GM18498 (cell line): ENCODE data around the gene ISOC1.
A peak's percentile ranks its signal among the peaks of the same experiment; 100 is the strongest.

Experiments
- ATAC-seq: cut with Tn5 transposase; IDR thresholded peaks from one replicate; pipeline ENCODE4 v1.9.1; 2021; ENCODE audit warnings: mild to moderate bottlenecking, moderate library complexity; ENCODE audit not compliant: unreplicated experiment

Gene ISOC1

GRCh38 chr5:129094924-129095899 lies 663 bp downstream of the ISOC1 start:
- ATAC-seq, result peak; percentile 50

DNA sequence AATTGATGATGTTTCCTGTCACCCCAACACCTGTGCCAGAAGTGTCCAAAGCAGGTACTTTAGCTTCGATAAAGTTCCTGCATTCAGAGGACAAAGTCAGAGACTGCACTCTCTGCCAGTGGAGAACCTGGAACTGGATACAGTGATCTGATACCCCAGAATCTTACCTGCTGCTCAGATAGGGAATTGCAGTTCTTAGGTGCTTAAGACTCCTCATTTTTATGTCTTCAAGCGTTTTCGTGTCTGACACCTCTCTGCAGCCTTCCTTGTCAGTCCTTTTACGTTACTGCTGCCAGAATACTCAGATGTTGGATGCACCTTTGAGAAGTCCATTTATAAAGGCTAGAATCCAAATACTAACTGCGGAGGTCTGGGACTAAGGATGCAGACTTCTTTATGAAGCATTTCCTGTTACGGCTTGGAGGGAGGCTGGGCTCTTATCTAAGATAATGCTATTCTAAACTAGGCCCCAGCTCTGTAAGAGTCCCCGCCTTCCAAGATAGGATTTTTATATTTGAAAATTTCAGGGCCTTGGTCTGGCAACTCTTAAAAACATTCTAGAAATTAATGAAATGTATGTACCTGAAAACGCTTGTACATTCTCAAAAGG lies 1.9 kb downstream of the ISOC1 start:
- ATAC-seq, result no peak

- no peak for ATAC-seq
Measured at GRCh38 chr5:129097498-129098296, 3.1 kb downstream of the ISOC1 start.

- ATAC-seq, result no peak
Measured at GRCh38 chr5:129098488-129099183, 4.1 kb downstream of the ISOC1 start.

DNA sequence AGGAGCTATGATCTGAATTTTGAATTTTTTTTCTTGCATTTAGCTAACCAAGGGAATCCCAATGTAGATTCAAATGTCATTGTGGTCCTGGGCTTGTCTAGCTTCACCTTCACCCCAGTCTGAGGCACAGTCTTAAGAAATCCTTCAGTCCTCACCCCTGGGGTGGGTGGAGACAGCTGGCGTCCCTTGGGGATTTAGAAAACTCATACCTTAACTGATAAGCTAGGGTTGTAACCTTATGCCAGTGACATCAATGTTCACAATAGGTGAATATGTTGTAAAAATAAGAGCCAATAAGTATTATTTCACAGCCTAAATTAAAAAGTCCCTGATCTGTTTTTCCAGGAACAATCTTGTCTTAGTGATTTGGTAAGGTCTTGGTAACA lies 4.6 kb downstream of the ISOC1 start:
- no peak for ATAC-seq

- no peak for ATAC-seq
Measured at GRCh38 chr5:129101794-129102193, 7.2 kb downstream of the ISOC1 start.

- ATAC-seq, result no peak
Measured at GRCh38 chr5:129103397-129103796, 8.8 kb downstream of the ISOC1 start.

DNA sequence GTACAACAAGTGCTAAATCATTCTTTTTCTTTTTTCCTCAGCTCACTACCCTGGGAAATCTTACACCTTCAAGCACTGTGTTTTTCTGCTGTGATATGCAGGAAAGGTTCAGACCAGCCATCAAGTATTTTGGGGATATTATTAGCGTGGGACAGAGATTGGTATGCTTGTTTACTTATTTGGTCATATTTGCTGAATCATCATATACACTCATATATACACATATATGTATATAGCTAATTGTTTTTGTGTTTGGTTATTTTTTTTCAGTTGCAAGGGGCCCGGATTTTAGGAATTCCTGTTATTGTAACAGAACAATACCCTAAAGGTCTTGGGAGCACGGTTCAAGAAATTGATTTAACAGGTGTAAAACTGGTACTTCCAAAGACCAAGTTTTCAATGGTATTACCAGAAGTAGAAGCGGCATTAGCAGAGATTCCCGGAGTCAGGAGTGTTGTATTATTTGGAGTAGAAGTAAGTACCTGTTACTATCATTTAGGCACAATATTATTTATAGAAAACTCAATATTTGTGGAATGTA lies 10.4 kb downstream of the ISOC1 start:
- no peak for ATAC-seq

DNA sequence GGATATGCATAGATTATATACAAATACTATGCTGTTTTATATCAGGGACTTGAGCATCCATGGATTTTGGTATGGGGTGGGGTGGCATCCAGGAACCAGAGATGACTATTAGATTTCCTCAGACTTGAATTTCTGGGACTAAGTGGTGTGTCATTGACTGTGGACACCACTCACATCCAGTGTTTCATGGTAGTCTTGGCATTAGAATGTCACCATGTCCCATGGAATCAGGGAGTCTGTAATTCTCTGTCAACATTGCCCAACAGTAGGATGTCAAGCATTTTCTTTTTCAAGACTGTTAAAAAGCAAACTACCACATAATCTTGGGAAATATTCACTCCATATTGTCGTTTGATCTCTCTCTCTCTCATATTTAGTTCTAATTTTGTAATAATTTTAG lies 13.1 kb downstream of the ISOC1 start:
- no peak for ATAC-seq

DNA sequence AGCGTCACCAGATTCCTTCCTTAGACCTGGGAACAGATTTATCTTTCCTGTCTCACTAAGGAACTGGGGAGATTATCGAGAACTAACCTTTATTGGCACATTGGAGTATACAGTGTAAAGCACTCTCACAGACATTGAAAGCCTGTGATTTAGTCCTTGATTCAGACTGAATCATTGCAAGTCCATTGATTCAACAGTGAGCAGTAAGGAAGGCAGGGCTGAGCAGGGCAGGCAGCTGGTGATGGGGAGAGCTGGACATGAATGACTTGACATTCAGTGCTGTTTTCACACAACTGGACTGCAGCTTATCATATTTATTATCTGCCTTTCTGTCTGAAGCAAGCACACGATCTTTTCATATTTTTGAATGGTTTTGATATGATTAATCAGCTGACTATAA lies 16.2 kb downstream of the ISOC1 start:
- no peak for ATAC-seq

DNA sequence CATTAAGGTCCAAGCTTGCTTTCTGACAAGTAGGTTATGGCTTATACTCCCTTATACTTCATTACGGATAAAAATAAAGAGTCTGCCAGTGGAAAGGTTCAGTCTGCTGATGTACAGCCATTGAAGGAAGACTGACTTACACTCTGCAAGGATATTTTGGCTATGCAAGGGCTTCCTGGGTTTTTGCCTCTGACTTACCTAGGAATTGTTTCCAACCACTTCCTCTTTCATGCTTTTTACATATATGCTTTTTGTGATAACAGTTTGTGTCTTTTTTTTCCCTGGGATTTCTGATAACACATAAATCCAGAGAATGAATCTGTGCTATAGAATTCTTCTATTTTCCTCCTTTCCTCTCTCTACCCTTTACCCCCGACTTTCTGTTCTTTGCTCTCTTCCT lies 16.8 kb downstream of the ISOC1 start:
- no peak for ATAC-seq

DNA sequence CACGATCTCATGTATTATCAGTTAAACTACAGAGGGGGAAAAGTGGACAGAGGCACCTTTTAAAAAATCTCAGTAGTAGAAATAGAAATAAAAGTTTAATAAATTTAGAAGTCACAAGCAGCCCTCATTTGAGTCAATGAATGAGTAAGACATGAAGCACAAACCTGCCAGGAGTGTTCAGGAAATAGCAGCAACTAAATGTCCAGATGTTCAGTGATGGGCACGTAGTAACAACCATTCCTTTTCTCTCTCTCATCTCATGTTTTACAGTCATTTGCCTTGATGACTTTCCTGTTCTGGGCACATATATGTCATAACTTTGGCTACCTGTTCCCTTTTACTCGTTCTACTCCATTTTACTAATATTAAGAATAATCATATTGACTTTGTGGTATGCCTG lies 17.7 kb downstream of the ISOC1 start:
- ATAC-seq, result no peak

GRCh38 chr5:129113867-129114266 lies 19.3 kb downstream of the ISOC1 start:
- no peak for ATAC-seq

DNA sequence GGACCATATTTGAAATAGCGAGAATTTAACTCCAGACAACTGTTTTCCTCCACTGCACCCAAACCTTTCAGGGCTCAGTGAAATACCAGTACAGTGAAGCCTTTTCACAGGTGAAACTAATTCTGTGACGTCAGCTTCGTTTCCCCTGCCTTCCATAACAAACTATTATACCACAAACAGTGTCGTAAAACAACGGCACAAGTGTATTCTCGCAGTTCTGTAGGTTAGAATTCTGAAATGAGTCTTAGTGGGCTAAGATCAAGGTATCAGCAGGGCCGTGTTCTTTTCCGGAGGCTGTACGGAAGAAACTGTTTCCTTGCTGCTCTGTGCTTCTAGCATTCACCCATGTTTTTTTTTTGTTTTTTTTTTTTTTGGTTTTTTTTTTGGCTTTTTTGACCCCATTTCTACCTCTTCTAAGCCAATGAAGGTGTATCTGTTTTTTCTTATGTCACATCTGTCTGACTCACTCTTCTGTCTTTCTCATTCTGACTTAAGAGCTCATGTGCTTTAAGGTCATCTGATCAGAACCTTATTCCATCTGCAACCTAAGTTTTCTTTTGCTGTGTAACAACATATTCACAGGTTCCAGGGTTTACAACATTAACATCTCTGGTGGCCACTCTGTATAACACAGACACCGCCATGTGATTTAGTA lies 20.1 kb downstream of the ISOC1 start:
- no peak for ATAC-seq

DNA sequence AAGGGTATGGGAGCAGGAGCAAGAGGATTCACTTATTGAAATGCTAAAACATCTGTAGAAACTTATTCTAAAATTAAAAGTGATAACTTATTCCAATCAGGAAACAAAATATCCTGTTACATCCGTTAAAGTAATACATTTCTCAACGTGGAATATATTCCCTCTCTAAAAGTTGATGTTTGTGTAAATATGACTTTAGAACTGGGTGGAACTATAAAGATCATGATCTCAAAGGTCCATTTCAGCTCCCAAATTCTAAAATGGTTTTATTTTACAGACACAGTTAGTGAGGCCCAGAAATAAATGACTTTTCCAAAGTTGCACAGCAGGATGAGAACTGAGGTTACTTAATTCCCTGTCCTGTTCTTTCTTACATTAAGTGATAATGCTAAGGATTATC lies 21.1 kb downstream of the ISOC1 start:
- no peak for ATAC-seq

- no peak for ATAC-seq
Measured at GRCh38 chr5:129116797-129117196, 22.2 kb downstream of the ISOC1 start.

- ATAC-seq, result no peak
Measured at GRCh38 chr5:129118405-129118804, 23.9 kb downstream of the ISOC1 start.

GRCh38 chr5:129118826-129119225 lies 24.3 kb downstream of the ISOC1 start:
- no peak for ATAC-seq

GRCh38 chr5:129120158-129120581 lies 25.6 kb downstream of the ISOC1 start:
- peak; percentile 67 for ATAC-seq

GRCh38 chr5:129122560-129122959 lies 28.0 kb downstream of the ISOC1 start:
- no peak for ATAC-seq
